Measurements from ENCODE around the gene ADCK1. TPM values are rescaled to one million over a fixed set of nuclear protein-coding genes. Genes with fewer than 3 reads are reported as not detected.

The ADCK1 gene
- total RNA-seq, 2 experiments from 2014 or later, result 2.7 to 3.3 TPM

DNA sequence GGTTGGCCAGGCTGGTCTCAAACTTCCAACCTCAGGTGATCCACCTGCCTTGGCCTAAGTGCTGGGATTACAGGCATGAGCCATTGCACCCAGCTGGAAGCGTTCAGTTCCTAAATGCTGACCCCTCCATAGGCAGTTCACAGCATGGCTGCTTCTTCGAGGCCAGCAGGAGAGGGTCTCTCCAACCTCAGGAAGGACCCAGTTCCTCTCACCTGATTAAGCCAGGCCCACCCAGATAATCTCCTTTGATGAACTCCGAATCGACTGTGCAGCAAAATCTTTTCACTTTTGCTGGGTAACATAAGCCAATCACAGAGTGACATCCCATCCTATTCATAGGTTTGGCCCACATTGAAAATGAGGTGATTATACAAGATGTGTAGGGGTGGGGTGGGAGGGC lies 165.1 kb downstream of the ADCK1 start:
- no peaks in the 10 kb centered on the region for H3K9me3 Mint-ChIP-seq (ENCODE audit: insufficient read depth)
- ChIA-PET POLR2A (no interaction called here), CTCF (no interaction called here)
- H3K36me3 Mint-ChIP-seq (ENCODE audit: low read depth), result no peaks in the 10 kb centered on the region
- DNase-seq (no peak), ATAC-seq (no peak)
- H3K27ac Mint-ChIP-seq, result no peak overlapping the region
- peaks cover 4% of the 10 kb centered on the region for H3K4me1 Mint-ChIP-seq (ENCODE audit: low read depth)
- peaks cover 27% of the 10 kb centered on the region for H3K27me3 Mint-ChIP-seq (ENCODE audit: low read depth)
- H3K4me3 Mint-ChIP-seq, result no peak overlapping the region

GRCh38 chr14:77965919-77966435 lies 166.1 kb downstream of the ADCK1 start:
- peak overlapping the region; percentile 75 for H3K27ac Mint-ChIP-seq
- peaks cover 27% of the 10 kb centered on the region for H3K27me3 Mint-ChIP-seq (ENCODE audit: low read depth)
- peaks cover 4% of the 10 kb centered on the region for H3K4me1 Mint-ChIP-seq (ENCODE audit: low read depth)
- ATAC-seq (peak; percentile 86), DNase-seq (peak; percentile 74)
- no peaks in the 10 kb centered on the region for H3K9me3 Mint-ChIP-seq (ENCODE audit: insufficient read depth)
- ChIA-PET POLR2A (no interaction called here), CTCF (no interaction called here)
- H3K36me3 Mint-ChIP-seq (ENCODE audit: low read depth), result no peaks in the 10 kb centered on the region
- peak overlapping the region; percentile 59 for H3K4me3 Mint-ChIP-seq

DNA sequence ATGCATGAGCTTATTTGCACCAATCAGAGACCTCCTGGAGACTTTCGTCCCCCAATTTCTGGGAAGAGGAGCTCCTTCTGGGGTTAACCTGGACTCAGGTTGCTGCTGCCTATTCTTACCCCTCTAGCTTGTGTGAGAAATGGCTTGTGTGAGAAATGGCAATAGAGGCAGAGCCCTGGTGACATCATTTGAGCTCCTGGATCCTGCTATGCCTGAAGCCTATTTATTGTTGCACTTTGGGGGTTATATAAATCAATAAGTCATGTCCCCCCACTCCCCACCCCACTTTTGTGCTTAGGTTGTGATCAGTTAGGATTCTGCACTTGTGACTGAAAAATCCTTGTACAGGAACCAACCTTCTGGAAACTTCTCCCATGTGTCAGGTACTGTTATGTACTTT lies 167.2 kb downstream of the ADCK1 start:
- Mint-ChIP-seq H3K4me1 (ENCODE audit: low read depth) (peaks cover 4% of the 10 kb centered on the region), H3K27me3 (ENCODE audit: low read depth) (peaks cover 20% of the 10 kb centered on the region), H3K9me3 (ENCODE audit: insufficient read depth) (no peaks in the 10 kb centered on the region), H3K4me3 (peak overlapping the region; percentile 59), H3K36me3 (ENCODE audit: low read depth) (no peaks in the 10 kb centered on the region), H3K27ac (no peak overlapping the region)
- POLR2A ChIA-PET, result no interaction called here
- CTCF ChIA-PET, result no interaction called here
- no peak for DNase-seq
- no peak for ATAC-seq

DNA sequence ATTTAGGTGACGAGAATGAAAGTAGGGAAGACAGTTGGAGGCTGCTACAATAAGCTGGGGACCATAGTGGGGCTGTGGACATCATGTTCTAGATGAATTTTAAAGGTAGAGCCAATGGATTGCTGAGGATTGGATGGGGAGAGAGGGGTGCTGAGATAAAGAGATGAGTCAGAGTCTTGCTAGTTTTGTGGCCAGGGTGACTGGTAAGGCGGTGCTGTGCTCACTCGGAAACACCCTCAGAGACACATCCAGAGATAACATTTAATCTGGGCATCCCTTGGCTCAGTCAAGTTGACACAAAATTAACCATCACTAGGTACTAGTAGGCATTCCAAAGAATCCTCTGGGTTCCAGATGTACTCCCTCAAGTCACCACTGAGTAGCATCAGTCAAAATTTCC lies 170.7 kb downstream of the ADCK1 start:
- DNase-seq (no peak), ATAC-seq (no peak)
- H3K36me3 Mint-ChIP-seq (ENCODE audit: low read depth), result no peaks in the 10 kb centered on the region
- CTCF ChIA-PET, result no interaction called here
- peaks cover 2% of the 10 kb centered on the region for H3K4me1 Mint-ChIP-seq (ENCODE audit: low read depth)
- H3K27me3 Mint-ChIP-seq (ENCODE audit: low read depth), result peaks cover 30% of the 10 kb centered on the region
- H3K4me3 Mint-ChIP-seq, result no peak overlapping the region
- POLR2A ChIA-PET, result no interaction called here
- H3K27ac Mint-ChIP-seq, result no peak overlapping the region
- no peaks in the 10 kb centered on the region for H3K9me3 Mint-ChIP-seq (ENCODE audit: insufficient read depth)

DNA sequence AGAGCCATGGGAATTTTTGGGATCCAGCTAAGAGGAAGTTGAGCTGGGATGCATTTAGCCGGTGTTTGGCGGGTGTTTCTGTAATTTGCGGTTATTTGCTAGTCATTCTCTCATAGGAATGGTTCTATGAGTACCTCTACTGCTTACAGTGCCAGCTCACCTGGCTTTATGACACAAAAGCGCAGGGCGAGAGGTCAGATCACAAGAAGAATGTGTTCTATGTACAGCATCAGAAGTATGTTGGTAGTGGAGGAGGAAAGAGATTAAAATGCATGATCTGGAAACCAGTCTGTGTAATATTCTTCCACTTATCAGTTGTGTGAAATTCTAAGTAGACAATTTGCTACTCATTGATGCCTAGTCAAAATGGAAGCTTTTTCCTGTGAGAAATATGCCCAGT lies 173.3 kb downstream of the ADCK1 start:
- no peaks in the 10 kb centered on the region for H3K4me1 Mint-ChIP-seq (ENCODE audit: low read depth)
- H3K27me3 Mint-ChIP-seq (ENCODE audit: low read depth), result peaks cover 44% of the 10 kb centered on the region
- ATAC-seq (no peak), DNase-seq (no peak)
- H3K9me3 Mint-ChIP-seq (ENCODE audit: insufficient read depth), result no peaks in the 10 kb centered on the region
- ChIA-PET CTCF (no interaction called here), POLR2A (no interaction called here)
- H3K27ac Mint-ChIP-seq, result no peak overlapping the region
- H3K36me3 Mint-ChIP-seq (ENCODE audit: low read depth), result no peaks in the 10 kb centered on the region
- H3K4me3 Mint-ChIP-seq, result no peak overlapping the region

DNA sequence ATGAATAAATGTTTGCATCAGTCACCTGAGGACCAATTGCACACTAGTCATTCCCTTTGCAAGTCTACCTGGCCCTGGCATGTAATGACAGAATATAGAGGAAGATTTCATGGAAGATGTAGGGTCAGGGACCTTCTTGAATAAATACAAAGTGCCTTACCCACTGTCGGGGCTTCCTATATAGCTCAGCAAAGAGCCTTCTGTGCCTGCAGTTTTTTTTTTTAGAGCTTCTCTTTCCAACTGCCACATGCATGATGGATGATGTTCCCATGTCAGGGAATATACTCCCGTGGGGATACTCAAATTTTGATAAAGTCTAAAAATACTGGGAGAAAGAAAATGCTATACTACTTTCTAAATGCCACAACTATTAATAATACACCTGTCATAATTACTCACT lies 176.7 kb downstream of the ADCK1 start:
- ChIA-PET POLR2A (no interaction called here), CTCF (no interaction called here)
- no peak for DNase-seq
- ATAC-seq, result no peak
- no peak overlapping the region for H3K27ac Mint-ChIP-seq
- no peaks in the 10 kb centered on the region for H3K9me3 Mint-ChIP-seq (ENCODE audit: insufficient read depth)
- no peaks in the 10 kb centered on the region for H3K4me1 Mint-ChIP-seq (ENCODE audit: low read depth)
- no peaks in the 10 kb centered on the region for H3K36me3 Mint-ChIP-seq (ENCODE audit: low read depth)
- no peak overlapping the region for H3K4me3 Mint-ChIP-seq
- H3K27me3 Mint-ChIP-seq (ENCODE audit: low read depth), result peaks cover 57% of the 10 kb centered on the region

GRCh38 chr14:77979171-77979570 lies 179.3 kb downstream of the ADCK1 start:
- no peaks in the 10 kb centered on the region for H3K36me3 Mint-ChIP-seq (ENCODE audit: low read depth)
- no peaks in the 10 kb centered on the region for H3K4me1 Mint-ChIP-seq (ENCODE audit: low read depth)
- CTCF ChIA-PET, result no interaction called here

GRCh38 chr14:77979666-77980351 lies 179.9 kb downstream of the ADCK1 start:
- POLR2A ChIA-PET, result no interaction called here

More at GRCh38 chr14:77979171-77979570, 179.3 kb downstream of the ADCK1 start:
- DNase-seq, result no peak
- H3K9me3 Mint-ChIP-seq (ENCODE audit: insufficient read depth), result no peaks in the 10 kb centered on the region
- H3K27me3 Mint-ChIP-seq (ENCODE audit: low read depth), result peaks cover 48% of the 10 kb centered on the region
- POLR2A ChIA-PET, result no interaction called here
- no peak overlapping the region for H3K4me3 Mint-ChIP-seq
- no peak for ATAC-seq
- H3K27ac Mint-ChIP-seq, result no peak overlapping the region

DNA sequence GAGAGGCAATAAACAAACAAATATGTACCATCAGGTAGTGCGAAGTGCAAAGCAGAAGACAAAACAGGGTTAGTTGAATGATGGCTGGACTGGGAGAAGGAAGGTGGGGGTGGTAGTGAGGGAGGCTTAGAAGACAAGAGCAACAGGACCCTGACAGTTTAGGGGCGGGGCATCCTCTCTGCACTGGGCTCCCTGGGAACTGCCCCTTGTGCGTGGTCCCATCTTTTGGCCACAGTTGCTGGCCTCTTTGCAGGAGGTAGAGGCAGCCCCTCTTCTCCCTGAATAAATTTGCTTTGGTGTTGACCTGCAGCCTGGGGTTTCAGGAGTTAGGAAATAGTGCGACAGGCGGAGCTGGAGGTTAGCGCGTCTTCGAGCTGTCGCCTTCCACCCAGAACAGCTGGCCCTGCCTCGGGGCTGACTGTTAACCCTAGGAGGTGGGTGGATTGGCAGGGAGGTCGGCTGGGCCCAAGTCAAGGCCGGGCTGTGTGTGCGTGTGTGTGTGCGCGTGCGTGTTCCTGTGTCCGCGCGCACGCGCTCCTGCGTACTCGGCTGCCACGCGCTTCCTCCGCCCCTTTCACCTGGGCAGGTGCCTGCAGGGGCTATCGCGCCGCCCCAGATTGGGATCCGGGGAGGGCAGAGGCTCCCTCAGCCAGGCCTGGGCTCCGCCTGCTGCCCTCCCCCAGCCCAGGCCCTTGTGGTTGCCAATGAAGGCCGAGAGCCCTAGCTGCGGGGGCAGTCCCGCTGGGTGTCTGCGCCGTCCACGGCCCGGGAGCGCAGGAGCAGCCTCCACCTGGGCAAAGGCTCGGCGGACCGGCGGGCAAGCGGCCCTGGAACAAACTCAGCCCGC lies 180.8 kb downstream of the ADCK1 start:
- H3K4me3 Mint-ChIP-seq, result peak overlapping the region; percentile 12
- no peaks in the 10 kb centered on the region for H3K9me3 Mint-ChIP-seq (ENCODE audit: insufficient read depth)
- peaks cover 46% of the 10 kb centered on the region for H3K27me3 Mint-ChIP-seq (ENCODE audit: low read depth)
- ChIA-PET POLR2A (no interaction called here), CTCF (interaction anchor here (1.1 kb wide), 1 partner anchor 18 kb away, joined by 3 read pairs; no protein-coding TSS in a partner anchor)
- no peaks in the 10 kb centered on the region for H3K36me3 Mint-ChIP-seq (ENCODE audit: low read depth)
- H3K4me1 Mint-ChIP-seq (ENCODE audit: low read depth), result peaks cover 4% of the 10 kb centered on the region
- DNase-seq, result no peak
- ATAC-seq, result peak; percentile 39
- H3K27ac Mint-ChIP-seq, result no peak overlapping the region

More at GRCh38 chr14:77979666-77980351, 179.9 kb downstream of the ADCK1 start:
- Mint-ChIP-seq H3K4me1 (ENCODE audit: low read depth) (no peaks in the 10 kb centered on the region), H3K4me3 (no peak overlapping the region), H3K27ac (no peak overlapping the region), H3K27me3 (ENCODE audit: low read depth) (peaks cover 46% of the 10 kb centered on the region), H3K9me3 (ENCODE audit: insufficient read depth) (no peaks in the 10 kb centered on the region), H3K36me3 (ENCODE audit: low read depth) (no peaks in the 10 kb centered on the region)
- DNase-seq, result no peak
- ATAC-seq, result no peak
- CTCF ChIA-PET, result interaction anchor here (1.1 kb wide), 1 partner anchor 19 kb away, joined by 3 read pairs; no protein-coding TSS in a partner anchor

Other genes with a start within 250 kb of the ADCK1 start
- 10 to 100 TPM; 76.5 to 80.4 TPM for gene SPTLC2, start 183.5 kb upstream of the ADCK1 start, total RNA-seq
- 10 to 100 TPM; 12.9 to 14.8 TPM for gene ALKBH1, start 92.1 kb upstream of the ADCK1 start, total RNA-seq
- gene SLIRP, start 92.0 kb upstream of the ADCK1 start, total RNA-seq, result 100 to 1,000 TPM in 1 of 2 experiments, 10 to 100 TPM in 1; 92.1 to 101 TPM
- gene SNW1, start 39.0 kb upstream of the ADCK1 start, total RNA-seq, result 100 to 1,000 TPM in 1 of 2 experiments, 10 to 100 TPM in 1; 94.4 to 100 TPM